GM21367 (cell line): ENCODE measurements around the gene HIVEP2.
A peak's percentile ranks its signal among the peaks of the same experiment; 100 is the strongest.

Experiments used
- ATAC-seq: cut with Tn5 transposase; IDR thresholded peaks from one replicate; pipeline ENCODE4 v1.9.1; 2021; ENCODE audit not compliant: unreplicated experiment

HIVEP2 gene

GRCh38 chr6:142821860-142822259 lies 123.1 kb downstream of the HIVEP2 start:
- ATAC-seq, result no peak

- ATAC-seq, result no peak
Measured at GRCh38 chr6:142821164-142821716, 123.7 kb downstream of the HIVEP2 start.

GRCh38 chr6:142820338-142821051 lies 124.5 kb downstream of the HIVEP2 start:
- ATAC-seq, result no peak

GRCh38 chr6:142819603-142820337 lies 125.2 kb downstream of the HIVEP2 start:
- ATAC-seq, result peak; percentile 54

GRCh38 chr6:142816486-142816885 lies 128.5 kb downstream of the HIVEP2 start:
- no peak for ATAC-seq

GRCh38 chr6:142816031-142816430 lies 128.9 kb downstream of the HIVEP2 start:
- no peak for ATAC-seq

GRCh38 chr6:142811923-142812322 lies 133.1 kb downstream of the HIVEP2 start:
- ATAC-seq, result no peak

GRCh38 chr6:142810952-142811514 lies 133.9 kb downstream of the HIVEP2 start:
- no peak for ATAC-seq

- ATAC-seq, result no peak
Measured at GRCh38 chr6:142809947-142810346, 135.0 kb downstream of the HIVEP2 start.

GRCh38 chr6:142808405-142809061 lies 136.4 kb downstream of the HIVEP2 start:
- no peak for ATAC-seq

- ATAC-seq, result no peak
Measured at GRCh38 chr6:142805042-142805441, 139.9 kb downstream of the HIVEP2 start.

GRCh38 chr6:142804490-142804889 lies 140.5 kb downstream of the HIVEP2 start:
- ATAC-seq, result no peak

GRCh38 chr6:142803495-142804058 lies 141.4 kb downstream of the HIVEP2 start:
- no peak for ATAC-seq

GRCh38 chr6:142803032-142803431 lies 141.9 kb downstream of the HIVEP2 start:
- no peak for ATAC-seq

GRCh38 chr6:142802124-142802523 lies 142.9 kb downstream of the HIVEP2 start:
- no peak for ATAC-seq

- no peak for ATAC-seq
Measured at GRCh38 chr6:142800240-142800639, 144.7 kb downstream of the HIVEP2 start.

GRCh38 chr6:142799639-142800038 lies 145.3 kb downstream of the HIVEP2 start:
- no peak for ATAC-seq

GRCh38 chr6:142797159-142797558 lies 147.8 kb downstream of the HIVEP2 start:
- no peak for ATAC-seq

- ATAC-seq, result no peak
Measured at GRCh38 chr6:142796571-142796970, 148.4 kb downstream of the HIVEP2 start.

- ATAC-seq, result no peak
Measured at GRCh38 chr6:142796024-142796423, 149.0 kb downstream of the HIVEP2 start.

GRCh38 chr6:142794424-142794823 lies 150.6 kb downstream of the HIVEP2 start:
- ATAC-seq, result no peak
